Measurements from ENCODE around the gene PRKN. TPM values are rescaled to one million over a fixed set of nuclear protein-coding genes. Genes with fewer than 3 reads are reported as not detected.

Gene PRKN
- total and polyA plus RNA-seq, 2 donors (not counting 1 experiment from before 2014, with no cell fraction given), result 0.43 to 4.6 TPM

DNA sequence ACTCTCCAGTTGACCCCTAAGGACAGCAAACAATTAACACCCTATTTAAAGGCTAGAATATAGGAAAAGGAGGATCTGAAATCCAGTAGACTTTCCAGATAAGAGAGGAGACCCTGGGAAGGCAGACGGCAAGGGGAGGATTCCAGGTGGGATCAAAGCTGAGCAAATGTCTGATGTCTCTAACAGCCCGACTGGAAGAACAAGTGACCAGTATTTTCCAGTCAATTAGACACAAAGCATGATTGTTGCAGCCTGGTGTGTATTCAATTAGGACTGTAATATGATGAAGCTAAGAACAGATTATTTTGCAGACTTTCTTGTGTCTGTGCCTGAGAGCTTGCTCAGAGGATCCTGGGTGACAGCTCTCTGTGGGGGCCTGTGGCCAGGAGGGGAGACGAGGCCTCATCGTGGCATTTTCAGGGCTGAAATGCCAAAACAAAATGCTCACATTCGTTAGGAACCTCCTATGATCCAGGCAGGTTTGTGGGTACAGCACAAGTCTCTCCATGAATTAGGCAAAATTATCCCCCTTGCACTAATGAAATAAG lies 981.9 kb downstream of the PRKN start:
- peak overlapping the region in 1 of 4 experiments; percentile 8 for H3K4me3 ChIP-seq (replicated peaks in 1 of 4; ENCODE audit: control extremely low read depth in 1 of 4, insufficient read depth in 1 of 4, low read depth in 3 of 4, low read length in 4 of 4)
- no peak for TF ChIP-seq EZH2 (IDR thresholded peaks at IDR 0.05; ENCODE audit: low read length, missing control alignments)
- TF ChIP-seq, protein P1, sequence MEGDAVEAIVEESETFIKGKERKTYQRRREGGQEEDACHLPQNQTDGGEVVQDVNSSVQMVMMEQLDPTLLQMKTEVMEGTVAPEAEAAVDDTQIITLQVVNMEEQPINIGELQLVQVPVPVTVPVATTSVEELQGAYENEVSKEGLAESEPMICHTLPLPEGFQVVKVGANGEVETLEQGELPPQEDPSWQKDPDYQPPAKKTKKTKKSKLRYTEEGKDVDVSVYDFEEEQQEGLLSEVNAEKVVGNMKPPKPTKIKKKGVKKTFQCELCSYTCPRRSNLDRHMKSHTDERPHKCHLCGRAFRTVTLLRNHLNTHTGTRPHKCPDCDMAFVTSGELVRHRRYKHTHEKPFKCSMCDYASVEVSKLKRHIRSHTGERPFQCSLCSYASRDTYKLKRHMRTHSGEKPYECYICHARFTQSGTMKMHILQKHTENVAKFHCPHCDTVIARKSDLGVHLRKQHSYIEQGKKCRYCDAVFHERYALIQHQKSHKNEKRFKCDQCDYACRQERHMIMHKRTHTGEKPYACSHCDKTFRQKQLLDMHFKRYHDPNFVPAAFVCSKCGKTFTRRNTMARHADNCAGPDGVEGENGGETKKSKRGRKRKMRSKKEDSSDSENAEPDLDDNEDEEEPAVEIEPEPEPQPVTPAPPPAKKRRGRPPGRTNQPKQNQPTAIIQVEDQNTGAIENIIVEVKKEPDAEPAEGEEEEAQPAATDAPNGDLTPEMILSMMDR (conservative IDR thresholded peaks at IDR 0.05 in 1 of 2, IDR thresholded peaks at IDR 0.05 in 1 of 2; ENCODE audit: low read depth in 1 of 2, low read length in 2 of 2), result no peak

DNA sequence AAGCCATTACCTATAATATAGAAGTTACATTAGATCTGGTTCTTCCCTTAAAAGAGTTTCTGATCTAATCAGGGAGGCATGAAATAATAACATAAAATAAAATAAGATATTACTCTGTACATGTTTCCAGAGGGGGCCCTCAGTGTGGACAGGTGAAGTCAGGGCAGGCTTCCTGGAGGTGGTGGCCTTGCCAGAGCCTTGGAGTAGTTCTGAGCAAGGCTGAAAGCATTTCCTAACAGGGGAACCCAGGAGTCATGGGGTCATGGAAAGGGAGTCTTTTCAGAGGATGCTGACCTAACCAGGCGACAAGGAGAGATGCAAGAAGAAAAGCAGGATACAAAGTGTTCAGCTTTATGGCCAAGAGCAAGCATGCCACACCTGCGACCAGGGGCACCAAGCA lies 982.4 kb downstream of the PRKN start:
- H3K36me3 ChIP-seq (ENCODE audit: control insufficient read depth, insufficient read depth, low read length), result no peaks in the 10 kb centered on the region
- H3K9me3 ChIP-seq (ENCODE audit: control insufficient read depth, insufficient read depth, low read depth, low read length), result no peaks in the 10 kb centered on the region
- no peaks in the 10 kb centered on the region for H4K20me1 ChIP-seq (ENCODE audit: control insufficient read depth, extremely low read depth, insufficient read depth, low read length)
- no peaks in the 10 kb centered on the region for H3K79me2 ChIP-seq (ENCODE audit: control insufficient read depth, insufficient read depth, low read length)
- no peak overlapping the region for H2AFZ ChIP-seq (ENCODE audit: low read length)
- H3K4me3 ChIP-seq (replicated peaks in 1 of 4; ENCODE audit: control extremely low read depth in 1 of 4, insufficient read depth in 1 of 4, low read depth in 3 of 4, low read length in 4 of 4), result no peak overlapping the region
- TF ChIP-seq EZH2 (IDR thresholded peaks at IDR 0.05; ENCODE audit: low read length, missing control alignments), result no peak
- H3K27ac ChIP-seq (ENCODE audit: insufficient read depth, low read length), result no peak overlapping the region
- H3K4me2 ChIP-seq (ENCODE audit: extremely low read depth, insufficient read depth, low read length), result no peak overlapping the region
- DNase-seq (ENCODE audit: low read depth in 2 of 2), result no peak
- H3K9ac ChIP-seq (ENCODE audit: insufficient read depth, low read length), result no peak overlapping the region
- H3K4me1 ChIP-seq (ENCODE audit: control insufficient read depth, extremely low read depth, insufficient read depth, low read length), result no peaks in the 10 kb centered on the region
- no peaks in the 10 kb centered on the region for H3K27me3 ChIP-seq (ENCODE audit: control insufficient read depth, insufficient read depth, low read length)

More for the DNA sequence above, 981.9 kb downstream of the PRKN start:
- Histone ChIP-seq H3K36me3 (ENCODE audit: control insufficient read depth, insufficient read depth, low read length) (no peaks in the 10 kb centered on the region), H3K27me3 (ENCODE audit: control insufficient read depth, insufficient read depth, low read length) (no peaks in the 10 kb centered on the region), H3K27ac (ENCODE audit: insufficient read depth, low read length) (no peak overlapping the region), H3K9me3 (ENCODE audit: control insufficient read depth, insufficient read depth, low read depth, low read length) (no peaks in the 10 kb centered on the region), H2AFZ (ENCODE audit: low read length) (no peak overlapping the region), H3K4me2 (ENCODE audit: extremely low read depth, insufficient read depth, low read length) (no peak overlapping the region), H4K20me1 (ENCODE audit: control insufficient read depth, extremely low read depth, insufficient read depth, low read length) (no peaks in the 10 kb centered on the region), H3K79me2 (ENCODE audit: control insufficient read depth, insufficient read depth, low read length) (no peaks in the 10 kb centered on the region), H3K9ac (ENCODE audit: insufficient read depth, low read length) (no peak overlapping the region), H3K4me1 (ENCODE audit: control insufficient read depth, extremely low read depth, insufficient read depth, low read length) (no peaks in the 10 kb centered on the region)
- peak in 1 of 2 donors; percentile 17 for DNase-seq (ENCODE audit: low read depth in 2 of 2)

DNA sequence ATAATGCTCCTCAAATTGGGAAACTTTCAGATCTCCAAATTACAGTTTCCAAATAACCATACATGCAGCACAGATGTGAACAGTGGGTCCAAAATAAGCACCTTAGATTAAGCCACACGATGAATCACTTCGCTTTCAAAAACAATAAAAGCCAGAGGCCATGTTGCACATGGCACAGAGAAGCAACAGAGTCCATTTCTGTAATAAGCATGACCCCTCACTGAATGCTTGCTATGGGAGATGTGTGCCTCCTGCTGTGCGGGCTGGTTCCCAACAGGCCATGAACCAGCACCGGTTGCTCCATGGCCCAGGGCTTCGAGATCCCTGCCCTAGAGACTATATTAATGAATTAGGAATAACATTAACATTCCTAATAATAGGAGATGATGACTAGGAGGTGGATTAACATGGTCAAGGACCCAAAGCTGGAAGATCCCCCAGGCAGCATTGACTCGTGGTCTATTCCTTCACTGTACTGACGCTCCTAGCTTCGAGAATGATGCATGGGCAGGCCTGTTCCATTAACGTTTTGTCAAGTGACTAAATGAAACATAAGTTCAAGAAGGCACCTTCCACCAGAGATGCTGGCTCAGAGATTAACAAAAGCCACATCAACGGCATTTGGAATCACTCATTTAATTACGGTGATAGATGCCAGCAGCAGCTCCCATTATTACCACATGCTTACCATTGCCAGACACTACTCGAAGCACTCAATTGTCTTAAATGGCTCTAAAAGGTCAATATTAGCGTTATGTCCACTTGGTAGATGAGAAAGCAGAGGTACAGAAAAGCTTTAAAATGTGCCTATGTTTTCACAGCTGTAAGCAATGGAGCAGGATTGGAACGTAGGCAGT lies 983.1 kb downstream of the PRKN start:
- TF ChIP-seq, protein P1 (conservative IDR thresholded peaks at IDR 0.05 in 1 of 2, IDR thresholded peaks at IDR 0.05 in 1 of 2; ENCODE audit: low read depth in 1 of 2, low read length in 2 of 2), result no peak
- no peak for TF ChIP-seq EZH2 (IDR thresholded peaks at IDR 0.05; ENCODE audit: low read length, missing control alignments)
- Histone ChIP-seq H3K4me3 (replicated peaks in 1 of 4; ENCODE audit: control extremely low read depth in 1 of 4, insufficient read depth in 1 of 4, low read depth in 3 of 4, low read length in 4 of 4) (no peak overlapping the region), H3K27ac (ENCODE audit: insufficient read depth, low read length) (no peak overlapping the region), H3K9me3 (ENCODE audit: control insufficient read depth, insufficient read depth, low read depth, low read length) (no peaks in the 10 kb centered on the region), H3K36me3 (ENCODE audit: control insufficient read depth, insufficient read depth, low read length) (no peaks in the 10 kb centered on the region), H3K9ac (ENCODE audit: insufficient read depth, low read length) (no peak overlapping the region), H2AFZ (ENCODE audit: low read length) (no peak overlapping the region), H3K4me2 (ENCODE audit: extremely low read depth, insufficient read depth, low read length) (no peak overlapping the region), H3K79me2 (ENCODE audit: control insufficient read depth, insufficient read depth, low read length) (no peaks in the 10 kb centered on the region), H3K4me1 (ENCODE audit: control insufficient read depth, extremely low read depth, insufficient read depth, low read length) (no peaks in the 10 kb centered on the region), H4K20me1 (ENCODE audit: control insufficient read depth, extremely low read depth, insufficient read depth, low read length) (no peaks in the 10 kb centered on the region), H3K27me3 (ENCODE audit: control insufficient read depth, insufficient read depth, low read length) (no peaks in the 10 kb centered on the region)
- peak; percentile 5 to 70 for DNase-seq (ENCODE audit: low read depth in 2 of 2)

Data from fibroblast of lung (primary cell).